PC-3 (cell line): ENCODE data around the gene DENND2A. TPM values are rescaled to one million over a fixed set of nuclear protein-coding genes. Genes with fewer than 3 reads are reported as not detected.

Source experiments
- ATAC-seq: fragments of 200-7000 bp; cut with Tn5 transposase; 2 replicates; pipeline ENCODE4 v1.9.1; 2020; ENCODE audit warnings: mild to moderate bottlenecking, moderate library complexity
- BruUV-seq: library from RNA; stranded (reverse); fragments of 400-500 nt; replicated peaks from 2 replicates; lab custom pipeline; 2021; lab: Mats Ljungman, UMichigan
- CTCF ChIA-PET: fragments of 300-600 bp; sonication (Branson Sonifier 250); formaldehyde crosslinking; loops from one replicate; lab custom pipeline; 2022; ENCODE audit warnings: antibody characterized with exemption; lab: Charles Lee
- POLR2A ChIA-PET: fragments of 300-600 bp; sonication (Branson Sonifier 250); formaldehyde crosslinking; loops from one replicate; lab custom pipeline; 2022; ENCODE audit warnings: antibody characterized with exemption; ENCODE audit not compliant: unreplicated experiment; lab: Charles Lee
- DNase-seq: peaks from one replicate; pipeline ENCODE4 v3.0.0-alpha.2; 2015
- H2AFZ ChIP-seq: fragments of 300-600 bp; sonication (generic); 2 replicates; pipeline ENCODE4 v1.6.0; 2016; ENCODE audit warnings: antibody characterized with exemption, low read length
- H3F3A ChIP-seq: fragments of 300-600 bp; sonication (generic); one replicate; pipeline ENCODE4 v1.6.0; 2017; ENCODE audit warnings: antibody characterized with exemption, low read length, control low read depth, mild to moderate bottlenecking; ENCODE audit not compliant: unreplicated experiment
- H3K27ac ChIP-seq: fragments of 300-600 bp; sonication (generic); 2 replicates; pipeline ENCODE4 v1.5.1; 2016; ENCODE audit warnings: mild to moderate bottlenecking, low read length
- H3K27me3 ChIP-seq: fragments of 300-600 bp; sonication (generic); 2 replicates; pipeline ENCODE4 v1.6.1; 2016; ENCODE audit warnings: low read length, mixed read lengths
- H3K36me3 ChIP-seq: fragments of 300-600 bp; sonication (generic); 2 replicates; pipeline ENCODE4 v1.6.1; 2016; ENCODE audit warnings: low read depth, mixed run types, low read length, mixed read lengths
- H3K4me1 ChIP-seq: fragments of 300-600 bp; sonication (generic); 2 replicates; pipeline ENCODE4 v1.5.1; 2016; ENCODE audit warnings: low read length; ENCODE audit not compliant: insufficient read depth
- H3K4me2 ChIP-seq: fragments of 300-600 bp; sonication (generic); 2 replicates; pipeline ENCODE4 v1.6.0; 2016; ENCODE audit warnings: low read length
- H3K4me3 ChIP-seq: fragments of 300-600 bp; sonication (generic); 2 replicates; pipeline ENCODE4 v1.5.1; 2016; ENCODE audit warnings: mild to moderate bottlenecking, low read length, mixed read lengths
- H3K79me2 ChIP-seq: fragments of 300-600 bp; sonication (generic); 2 replicates; pipeline ENCODE4 v1.6.1; 2017; ENCODE audit warnings: low read length, mixed read lengths
- H3K9ac ChIP-seq: fragments of 300-600 bp; sonication (generic); 2 replicates; pipeline ENCODE4 v1.6.0; 2016; ENCODE audit warnings: mild to moderate bottlenecking, low read length
- H3K9me2 ChIP-seq: fragments of 300-600 bp; sonication (generic); replicated peaks from 2 replicates; pipeline ENCODE4 v1.6.1; 2016; ENCODE audit warnings: mixed run types, low read length, mixed read lengths
- H3K9me3 ChIP-seq: fragments of 300-600 bp; sonication (generic); 2 replicates; pipeline ENCODE4 v1.6.1; 2016; ENCODE audit warnings: low read length, mixed read lengths
- H4K20me1 ChIP-seq: fragments of 300-600 bp; sonication (generic); 2 replicates; pipeline ENCODE4 v1.6.1; 2016; ENCODE audit warnings: low read length, mixed read lengths
- EZH2 ChIP-seq: fragments of 300-600 bp; sonication (generic); IDR thresholded peaks from one replicate; pipeline ENCODE4 v1.6.1; 2017; ENCODE audit warnings: antibody characterized with exemption, mild to moderate bottlenecking, low read length; ENCODE audit not compliant: unreplicated experiment
- EZH2phosphoT487 ChIP-seq: fragments of 300-600 bp; sonication (generic); IDR thresholded peaks from 2 replicates; pipeline ENCODE4 v1.6.1; 2018; ENCODE audit warnings: mild to moderate bottlenecking, antibody characterized with exemption, low read length, borderline replicate concordance
- intact Hi-C: fragments of 100-400 bp; cut with micrococcal nuclease; formaldehyde crosslinking; loops from 2 replicates; pipeline ENCODE4 v1.9.0; 2023
- total RNA-seq: library from RNA; depleted of rRNA; stranded (reverse); fragments of >200 nt; gene quantifications from 2 replicates; pipeline ENCODE4 v1.2.3, GENCODE V29; 2014
- TF ChIP-seq, protein P1 (sequence below): fragments of 300-600 bp; sonication (generic); conservative IDR thresholded peaks from 2 replicates; pipeline ENCODE4 v1.5.1; 2017; ENCODE audit warnings: antibody characterized with exemption, low read depth, mild to moderate bottlenecking, low read length

DENND2A gene
- total RNA-seq, 1 experiment from 2014 or later = 8.9 TPM

DNA sequence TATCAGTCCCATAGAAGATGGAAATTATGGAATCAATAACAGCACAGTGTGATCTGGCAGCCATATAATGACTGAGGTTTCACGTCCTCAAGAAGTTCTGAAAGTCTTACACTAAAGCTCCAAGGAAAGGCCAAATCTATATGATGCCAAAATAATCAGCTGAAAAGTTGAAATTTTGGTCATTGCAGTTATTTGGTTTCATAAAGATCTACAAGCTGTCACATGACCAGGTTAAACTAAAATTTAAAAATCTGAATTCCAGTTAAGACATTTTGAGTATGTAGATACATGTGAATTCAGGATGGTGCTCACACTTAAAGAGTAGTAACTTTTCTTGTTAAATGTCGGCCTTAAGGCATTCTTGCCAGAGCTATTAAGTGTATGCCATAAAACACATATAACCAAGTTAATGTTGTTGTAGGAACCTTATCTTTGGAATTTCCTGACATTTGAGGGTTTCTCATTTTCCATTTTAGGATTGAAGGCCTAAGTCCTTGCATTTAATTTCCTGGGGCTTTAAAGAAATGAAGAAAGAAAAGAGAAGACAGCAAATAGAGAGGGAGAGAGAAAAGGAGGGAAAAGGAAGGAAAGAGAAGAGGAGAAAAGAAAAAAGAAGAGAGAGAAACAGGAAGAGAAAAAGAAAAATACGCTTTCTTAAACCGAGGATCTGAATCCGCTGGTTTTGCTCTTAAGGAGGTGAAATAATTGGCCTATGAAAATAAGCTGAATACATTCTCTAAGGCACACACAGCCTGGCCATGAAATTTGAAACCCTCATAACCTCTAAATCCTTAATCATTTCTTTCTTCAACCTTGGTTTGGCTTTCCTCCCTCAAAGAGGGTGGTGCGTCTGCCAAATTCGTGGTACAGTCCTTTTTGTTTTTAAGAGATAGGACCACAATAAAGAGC, 43.8 kb downstream of the DENND2A start:
- H3K79me2 ChIP-seq = no peaks in the 10 kb centered on the region
- H3F3A ChIP-seq = no peaks in the 10 kb centered on the region
- BruUV-seq = no TSS peak
- no peaks in the 10 kb centered on the region for H3K27me3 ChIP-seq
- peak overlapping the region; percentile 50 for H3K4me2 ChIP-seq
- TF ChIP-seq EZH2 = no peak
- TF ChIP-seq, protein P1, sequence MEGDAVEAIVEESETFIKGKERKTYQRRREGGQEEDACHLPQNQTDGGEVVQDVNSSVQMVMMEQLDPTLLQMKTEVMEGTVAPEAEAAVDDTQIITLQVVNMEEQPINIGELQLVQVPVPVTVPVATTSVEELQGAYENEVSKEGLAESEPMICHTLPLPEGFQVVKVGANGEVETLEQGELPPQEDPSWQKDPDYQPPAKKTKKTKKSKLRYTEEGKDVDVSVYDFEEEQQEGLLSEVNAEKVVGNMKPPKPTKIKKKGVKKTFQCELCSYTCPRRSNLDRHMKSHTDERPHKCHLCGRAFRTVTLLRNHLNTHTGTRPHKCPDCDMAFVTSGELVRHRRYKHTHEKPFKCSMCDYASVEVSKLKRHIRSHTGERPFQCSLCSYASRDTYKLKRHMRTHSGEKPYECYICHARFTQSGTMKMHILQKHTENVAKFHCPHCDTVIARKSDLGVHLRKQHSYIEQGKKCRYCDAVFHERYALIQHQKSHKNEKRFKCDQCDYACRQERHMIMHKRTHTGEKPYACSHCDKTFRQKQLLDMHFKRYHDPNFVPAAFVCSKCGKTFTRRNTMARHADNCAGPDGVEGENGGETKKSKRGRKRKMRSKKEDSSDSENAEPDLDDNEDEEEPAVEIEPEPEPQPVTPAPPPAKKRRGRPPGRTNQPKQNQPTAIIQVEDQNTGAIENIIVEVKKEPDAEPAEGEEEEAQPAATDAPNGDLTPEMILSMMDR = no peak
- TF ChIP-seq EZH2phosphoT487 = no peak
- peak; percentile 87 for ATAC-seq
- no peaks in the 10 kb centered on the region for H3K9me2 ChIP-seq
- peak overlapping the region; percentile 45 for H3K27ac ChIP-seq
- no peaks in the 10 kb centered on the region for H3K9me3 ChIP-seq
- ChIA-PET POLR2A (no interaction called here), CTCF (interaction anchor here (0.6 kb wide), 2 partner anchors 8 to 19 kb away, joined by 3 to 6 read pairs; no protein-coding TSS in a partner anchor)
- intact Hi-C loops = no loop called here
- H3K4me1 ChIP-seq = peaks cover 23% of the 10 kb centered on the region
- no peaks in the 10 kb centered on the region for H4K20me1 ChIP-seq
- no peak overlapping the region for H3K4me3 ChIP-seq
- H3K9ac ChIP-seq = no peak overlapping the region
- H3K36me3 ChIP-seq = no peaks in the 10 kb centered on the region
- DNase-seq = peak; percentile 51
- H2AFZ ChIP-seq = no peak overlapping the region

GRCh38 chr7:140595468-140596092, 45.0 kb downstream of the DENND2A start:
- H3K27ac ChIP-seq = no peak overlapping the region
- H3K9ac ChIP-seq = no peak overlapping the region
- no peak overlapping the region for H2AFZ ChIP-seq
- no peaks in the 10 kb centered on the region for H3K27me3 ChIP-seq
- H4K20me1 ChIP-seq = no peaks in the 10 kb centered on the region
- H3K4me2 ChIP-seq = no peak overlapping the region
- no peak for ATAC-seq
- ChIA-PET CTCF (interaction anchor here (0.6 to 0.8 kb wide), 2 partner anchors 27 to 78 kb away, joined by 3 read pairs; no protein-coding TSS in a partner anchor), POLR2A (no interaction called here)
- no peak overlapping the region for H3K4me3 ChIP-seq
- no peaks in the 10 kb centered on the region for H3K9me3 ChIP-seq
- H3K9me2 ChIP-seq = no peaks in the 10 kb centered on the region
- H3K79me2 ChIP-seq = no peaks in the 10 kb centered on the region
- peaks cover 31% of the 10 kb centered on the region for H3K4me1 ChIP-seq
- BruUV-seq = no TSS peak
- TF ChIP-seq EZH2phosphoT487 = no peak
- TF ChIP-seq, protein P1 = no peak
- no peak for DNase-seq
- no peaks in the 10 kb centered on the region for H3F3A ChIP-seq
- intact Hi-C loops = no loop called here
- no peaks in the 10 kb centered on the region for H3K36me3 ChIP-seq
